GM12878 (cell line): Measurements from ENCODE around the gene POLR1D. TPM values are rescaled to one million over a fixed set of nuclear protein-coding genes. Genes with fewer than 3 reads are reported as not detected.

ENCODE experiments used
- BACH1 ChIP-seq: fragments of 450-650 bp; IDR thresholded peaks from 2 replicates; pipeline ENCODE4 v1.6.1; 2017; ENCODE audit warnings: mild to moderate bottlenecking, borderline replicate concordance
- EED ChIP-seq: sonication (generic); IDR thresholded peaks from 2 replicates; pipeline ENCODE4 v1.6.1; 2016; ENCODE audit warnings: antibody characterized with exemption, low read depth
- EGR1 ChIP-seq, 2 experiments: IDR thresholded peaks; 1 replicate in 1 of 2; 2 replicates in 1 of 2; pipeline ENCODE4 v1.6.1; 2011 to 2012; ENCODE audit warnings: low read depth in 2 of 2, low read length in 2 of 2, borderline replicate concordance in 1 of 2, mild to moderate bottlenecking in 1 of 2, moderate library complexity in 1 of 2
- GATAD2B ChIP-seq: fragments of 450-650 bp; conservative IDR thresholded peaks from 2 replicates; pipeline ENCODE4 v1.6.1; 2017; ENCODE audit warnings: low read depth, mild to moderate bottlenecking, moderate library complexity
- IKZF2 ChIP-seq, 2 experiments: fragments of 450-650 bp; IDR thresholded peaks; 2 replicates each; pipeline ENCODE4 v1.6.1; 2017; ENCODE audit warnings: mild to moderate bottlenecking in 2 of 2, moderate library complexity in 2 of 2
- KLF5 ChIP-seq: fragments of 450-650 bp; IDR thresholded peaks from 2 replicates; pipeline ENCODE4 v1.6.1; 2014; ENCODE audit warnings: mild to moderate bottlenecking; ENCODE audit not compliant: partially characterized antibody
- NBN ChIP-seq: fragments of 450-650 bp; IDR thresholded peaks from 2 replicates; pipeline ENCODE4 v1.6.1; 2016
- POLR2A ChIP-seq: IDR thresholded peaks from 2 replicates; pipeline ENCODE4 v1.6.1; 2011; ENCODE audit warnings: low read depth, mild to moderate bottlenecking, low read length
- RFX5 ChIP-seq: IDR thresholded peaks from 2 replicates; pipeline ENCODE4 v1.6.1; 2011; ENCODE audit warnings: low read depth, low read length, improper control_type of control experiment
- RUNX3 ChIP-seq: IDR thresholded peaks from 2 replicates; pipeline ENCODE4 v1.6.1; 2012; ENCODE audit warnings: low read length, inconsistent platforms
- SIN3A ChIP-seq: IDR thresholded peaks from 2 replicates; pipeline ENCODE4 v1.6.1; 2012; ENCODE audit warnings: low read depth, low read length, improper control_type of control experiment
- STAT1 ChIP-seq: fragments of 450-650 bp; conservative IDR thresholded peaks from 2 replicates; pipeline ENCODE4 v1.6.1; 2014; ENCODE audit warnings: antibody characterized with exemption, mild to moderate bottlenecking
- TAF1 ChIP-seq: IDR thresholded peaks from 2 replicates; pipeline ENCODE4 v1.6.1; 2011; ENCODE audit warnings: mild to moderate bottlenecking, low read depth, low read length, borderline replicate concordance
- TCF12 ChIP-seq: IDR thresholded peaks from 2 replicates; pipeline ENCODE4 v1.6.1; 2011; ENCODE audit warnings: low read depth, mild to moderate bottlenecking, low read length
- TCF3 ChIP-seq: IDR thresholded peaks from 2 replicates; pipeline ENCODE4 v1.6.1; 2012; ENCODE audit warnings: low read depth, mild to moderate bottlenecking, low read length, borderline replicate concordance; ENCODE audit not compliant: insufficient read depth
- YBX1 ChIP-seq: fragments of 450-650 bp; IDR thresholded peaks from 2 replicates; pipeline ENCODE4 v1.6.1; 2016; ENCODE audit warnings: antibody characterized with exemption
- YY1 ChIP-seq: IDR thresholded peaks from 2 replicates; pipeline ENCODE4 v1.6.1; 2011; ENCODE audit warnings: low read depth, mild to moderate bottlenecking, low read length
- polyA plus RNA-seq, 11 experiments: library from polyadenylated mRNA; depleted of rRNA in 4 of 11; unstranded in 6 of 11; stranded (reverse) in 5 of 11; fragments of >200 nt; fragmentation: Nextera tagmentation in 4 of 11; fragmentation: Illumina TruSeq in 1 of 11; extraction: Ambion mirVana in 4 of 11; extraction: Trizol in 1 of 11; gene quantifications; 1 replicate in 1 of 11; 2 replicates in 10 of 11; pipeline versions ENCODE4 v1.2.1 to v1.2.3, GENCODE V29; 2011 to 2016; ENCODE audit warnings: inconsistent platforms in 2 of 11, missing spikeins in 2 of 11, low read depth in 1 of 11
- total RNA-seq, 4 experiments: library from RNA; depleted of rRNA in 3 of 4; stranded (reverse); fragments of >200 nt in 3 of 4; fragmentation: Illumina TruSeq in 1 of 4; extraction: Trizol in 1 of 4; gene quantifications; 2 replicates each; pipeline versions ENCODE4 v1.2.1 to v1.2.3, GENCODE V29; 2013 to 2021
- TF ChIP-seq, protein P1 (sequence below): fragments of 150-350 bp; IDR thresholded peaks from 2 replicates; pipeline ENCODE4 v1.6.1; 2016; ENCODE audit warnings: low read depth, low read length
- TF ChIP-seq, protein P2 (sequence below): fragments of 450-650 bp; IDR thresholded peaks from 2 replicates; pipeline ENCODE4 v1.6.1; 2017; ENCODE audit warnings: mild to moderate bottlenecking
- TF ChIP-seq, protein P3 (sequence below): fragments of 450-650 bp; IDR thresholded peaks from 2 replicates; pipeline ENCODE4 v1.6.1; 2017; ENCODE audit warnings: mild to moderate bottlenecking, moderate library complexity

POLR1D gene
- total and polyA plus RNA-seq, 10 of the 15 experiments (the other 5 are each of a cell fraction or from before 2014, with no cell fraction given): 119 to 223 (median 160) TPM

DNA sequence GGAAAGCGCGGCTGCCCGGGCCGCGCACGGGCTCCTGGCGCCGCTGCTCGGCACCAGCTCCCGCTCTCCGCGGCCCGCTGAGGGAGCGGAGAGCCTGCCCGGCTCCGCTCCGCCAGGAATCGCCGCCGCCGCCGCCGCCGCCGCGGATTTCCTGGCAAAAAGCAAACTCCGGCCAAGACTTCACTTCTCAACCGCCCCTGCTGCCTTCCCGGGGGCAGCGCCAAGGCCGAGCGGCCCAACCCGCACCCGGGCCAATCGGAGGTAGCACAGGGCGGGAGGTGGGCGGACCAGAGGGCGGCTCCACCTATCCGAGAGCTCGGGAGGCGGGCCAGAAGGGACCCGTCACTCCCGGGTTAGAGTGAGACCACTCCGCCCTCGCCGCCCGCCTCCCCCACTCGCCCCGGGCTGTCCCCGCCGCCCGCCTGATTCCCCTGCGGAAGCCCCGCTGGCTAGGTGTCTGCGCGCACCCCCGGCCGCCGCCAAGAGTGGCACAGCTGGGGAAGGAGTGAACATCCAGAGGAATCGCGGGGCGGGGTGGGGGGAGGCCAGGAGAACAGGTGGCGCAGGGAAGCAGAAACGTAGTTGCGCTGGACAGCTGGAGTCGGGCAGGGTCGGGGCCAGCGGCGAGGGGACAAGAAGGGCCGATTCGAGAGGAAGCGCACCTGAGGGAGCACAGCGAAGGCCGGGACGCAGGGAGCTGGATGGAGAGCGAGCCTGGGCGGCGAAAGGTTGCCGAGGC lies 1.1 kb upstream of the POLR1D start, which contains the start of gene LNX2 (continued):
- TF ChIP-seq, protein P1, sequence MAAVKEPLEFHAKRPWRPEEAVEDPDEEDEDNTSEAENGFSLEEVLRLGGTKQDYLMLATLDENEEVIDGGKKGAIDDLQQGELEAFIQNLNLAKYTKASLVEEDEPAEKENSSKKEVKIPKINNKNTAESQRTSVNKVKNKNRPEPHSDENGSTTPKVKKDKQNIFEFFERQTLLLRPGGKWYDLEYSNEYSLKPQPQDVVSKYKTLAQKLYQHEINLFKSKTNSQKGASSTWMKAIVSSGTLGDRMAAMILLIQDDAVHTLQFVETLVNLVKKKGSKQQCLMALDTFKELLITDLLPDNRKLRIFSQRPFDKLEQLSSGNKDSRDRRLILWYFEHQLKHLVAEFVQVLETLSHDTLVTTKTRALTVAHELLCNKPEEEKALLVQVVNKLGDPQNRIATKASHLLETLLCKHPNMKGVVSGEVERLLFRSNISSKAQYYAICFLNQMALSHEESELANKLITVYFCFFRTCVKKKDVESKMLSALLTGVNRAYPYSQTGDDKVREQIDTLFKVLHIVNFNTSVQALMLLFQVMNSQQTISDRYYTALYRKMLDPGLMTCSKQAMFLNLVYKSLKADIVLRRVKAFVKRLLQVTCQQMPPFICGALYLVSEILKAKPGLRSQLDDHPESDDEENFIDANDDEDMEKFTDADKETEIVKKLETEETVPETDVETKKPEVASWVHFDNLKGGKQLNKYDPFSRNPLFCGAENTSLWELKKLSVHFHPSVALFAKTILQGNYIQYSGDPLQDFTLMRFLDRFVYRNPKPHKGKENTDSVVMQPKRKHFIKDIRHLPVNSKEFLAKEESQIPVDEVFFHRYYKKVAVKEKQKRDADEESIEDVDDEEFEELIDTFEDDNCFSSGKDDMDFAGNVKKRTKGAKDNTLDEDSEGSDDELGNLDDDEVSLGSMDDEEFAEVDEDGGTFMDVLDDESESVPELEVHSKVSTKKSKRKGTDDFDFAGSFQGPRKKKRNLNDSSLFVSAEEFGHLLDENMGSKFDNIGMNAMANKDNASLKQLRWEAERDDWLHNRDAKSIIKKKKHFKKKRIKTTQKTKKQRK: peak; percentile 62
- peak; percentile 63; the same call in 1 of the 2 replicates for TF ChIP-seq EED
- peak; percentile 39; the same call in 1 of the 2 replicates for TF ChIP-seq YY1
- TF ChIP-seq KLF5: no peak
- TF ChIP-seq RUNX3: peak; percentile 26; the same call in 1 of the 2 replicates
- TF ChIP-seq TCF12: no peak
- no peak for TF ChIP-seq YBX1
- TF ChIP-seq EGR1 (IDR thresholded peaks at IDR 0.05; ENCODE audit: borderline replicate concordance in 1 of 2, low read depth in 2 of 2, low read length in 2 of 2): peak in 1 of 2 experiments; percentile 60; a peak in 2 of 3 replicates
- TF ChIP-seq TAF1: 0 out of 2 replicates have a peak, but pooled peaks have one; percentile 26
- no peak for TF ChIP-seq STAT1
- peak; percentile 64 to 73; a peak in 3 of 4 replicates for TF ChIP-seq IKZF2 (IDR thresholded peaks at IDR 0.05)
- TF ChIP-seq RFX5: peak; percentile 37; the same call in 1 of the 2 replicates
- TF ChIP-seq NBN: 0 out of 2 replicates have a peak, but pooled peaks have one; percentile 65
- peak; percentile 51; the same call in 1 of the 2 replicates for TF ChIP-seq TCF3
- TF ChIP-seq, protein P2, sequence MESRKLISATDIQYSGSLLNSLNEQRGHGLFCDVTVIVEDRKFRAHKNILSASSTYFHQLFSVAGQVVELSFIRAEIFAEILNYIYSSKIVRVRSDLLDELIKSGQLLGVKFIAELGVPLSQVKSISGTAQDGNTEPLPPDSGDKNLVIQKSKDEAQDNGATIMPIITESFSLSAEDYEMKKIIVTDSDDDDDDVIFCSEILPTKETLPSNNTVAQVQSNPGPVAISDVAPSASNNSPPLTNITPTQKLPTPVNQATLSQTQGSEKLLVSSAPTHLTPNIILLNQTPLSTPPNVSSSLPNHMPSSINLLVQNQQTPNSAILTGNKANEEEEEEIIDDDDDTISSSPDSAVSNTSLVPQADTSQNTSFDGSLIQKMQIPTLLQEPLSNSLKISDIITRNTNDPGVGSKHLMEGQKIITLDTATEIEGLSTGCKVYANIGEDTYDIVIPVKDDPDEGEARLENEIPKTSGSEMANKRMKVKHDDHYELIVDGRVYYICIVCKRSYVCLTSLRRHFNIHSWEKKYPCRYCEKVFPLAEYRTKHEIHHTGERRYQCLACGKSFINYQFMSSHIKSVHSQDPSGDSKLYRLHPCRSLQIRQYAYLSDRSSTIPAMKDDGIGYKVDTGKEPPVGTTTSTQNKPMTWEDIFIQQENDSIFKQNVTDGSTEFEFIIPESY: no peak
- peak; percentile 90 for TF ChIP-seq POLR2A
- peak; percentile 68 for TF ChIP-seq BACH1
- TF ChIP-seq, protein P3, sequence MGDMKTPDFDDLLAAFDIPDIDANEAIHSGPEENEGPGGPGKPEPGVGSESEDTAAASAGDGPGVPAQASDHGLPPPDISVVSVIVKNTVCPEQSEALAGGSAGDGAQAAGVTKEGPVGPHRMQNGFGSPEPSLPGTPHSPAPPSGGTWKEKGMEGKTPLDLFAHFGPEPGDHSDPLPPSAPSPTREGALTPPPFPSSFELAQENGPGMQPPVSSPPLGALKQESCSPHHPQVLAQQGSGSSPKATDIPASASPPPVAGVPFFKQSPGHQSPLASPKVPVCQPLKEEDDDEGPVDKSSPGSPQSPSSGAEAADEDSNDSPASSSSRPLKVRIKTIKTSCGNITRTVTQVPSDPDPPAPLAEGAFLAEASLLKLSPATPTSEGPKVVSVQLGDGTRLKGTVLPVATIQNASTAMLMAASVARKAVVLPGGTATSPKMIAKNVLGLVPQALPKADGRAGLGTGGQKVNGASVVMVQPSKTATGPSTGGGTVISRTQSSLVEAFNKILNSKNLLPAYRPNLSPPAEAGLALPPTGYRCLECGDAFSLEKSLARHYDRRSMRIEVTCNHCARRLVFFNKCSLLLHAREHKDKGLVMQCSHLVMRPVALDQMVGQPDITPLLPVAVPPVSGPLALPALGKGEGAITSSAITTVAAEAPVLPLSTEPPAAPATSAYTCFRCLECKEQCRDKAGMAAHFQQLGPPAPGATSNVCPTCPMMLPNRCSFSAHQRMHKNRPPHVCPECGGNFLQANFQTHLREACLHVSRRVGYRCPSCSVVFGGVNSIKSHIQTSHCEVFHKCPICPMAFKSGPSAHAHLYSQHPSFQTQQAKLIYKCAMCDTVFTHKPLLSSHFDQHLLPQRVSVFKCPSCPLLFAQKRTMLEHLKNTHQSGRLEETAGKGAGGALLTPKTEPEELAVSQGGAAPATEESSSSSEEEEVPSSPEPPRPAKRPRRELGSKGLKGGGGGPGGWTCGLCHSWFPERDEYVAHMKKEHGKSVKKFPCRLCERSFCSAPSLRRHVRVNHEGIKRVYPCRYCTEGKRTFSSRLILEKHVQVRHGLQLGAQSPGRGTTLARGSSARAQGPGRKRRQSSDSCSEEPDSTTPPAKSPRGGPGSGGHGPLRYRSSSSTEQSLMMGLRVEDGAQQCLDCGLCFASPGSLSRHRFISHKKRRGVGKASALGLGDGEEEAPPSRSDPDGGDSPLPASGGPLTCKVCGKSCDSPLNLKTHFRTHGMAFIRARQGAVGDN: 0 out of 2 replicates have a peak, but pooled peaks have one; percentile 7
- TF ChIP-seq SIN3A: peak; percentile 29; the same call in 1 of the 2 replicates
- TF ChIP-seq GATAD2B: peak; percentile 16; the same call in 1 of the 2 replicates
